Measurements from ENCODE around the gene ACACA.

ACACA gene

GRCh38 chr17:37213927-37214326 is 192.7 kb downstream of the ACACA start:
- no peak for ATAC-seq

GRCh38 chr17:37212179-37212578 is 194.5 kb downstream of the ACACA start:
- no peak for TF ChIP-seq PATZ1 (CRISPR knock-in tag; IDR thresholded peaks at IDR 0.05; ENCODE audit: borderline replicate concordance)
- peak; percentile 76 for ATAC-seq

More at GRCh38 chr17:37213927-37214326, 192.7 kb downstream of the ACACA start:
- no peak for TF ChIP-seq ZNF565 (CRISPR knock-in tag; conservative IDR thresholded peaks at IDR 0.05; ENCODE audit: low read depth)
- no peak for TF ChIP-seq CREB5 (CRISPR knock-in tag; IDR thresholded peaks at IDR 0.05; ENCODE audit: low read depth)
- no peak for TF ChIP-seq SNAI2 (CRISPR knock-in tag; IDR thresholded peaks at IDR 0.05)
- no peak for TF ChIP-seq RARB (CRISPR knock-in tag; IDR thresholded peaks at IDR 0.05)
- TF ChIP-seq GLIS3 (CRISPR knock-in tag; IDR thresholded peaks at IDR 0.05) = no peak
- TF ChIP-seq OSR1 (CRISPR knock-in tag; IDR thresholded peaks at IDR 0.05) = no peak
- no peak for TF ChIP-seq TCF4 (CRISPR knock-in tag; IDR thresholded peaks at IDR 0.05; ENCODE audit: borderline replicate concordance)
- TF ChIP-seq TOX (CRISPR knock-in tag; IDR thresholded peaks at IDR 0.05; ENCODE audit: borderline replicate concordance) = no peak
- TF ChIP-seq ARNTL (CRISPR knock-in tag; IDR thresholded peaks at IDR 0.05; ENCODE audit: borderline replicate concordance, low read depth) = no peak
- no peak for TF ChIP-seq TSHZ2 (CRISPR knock-in tag; IDR thresholded peaks at IDR 0.05)
- no peak for TF ChIP-seq ZFP30 (CRISPR knock-in tag; IDR thresholded peaks at IDR 0.05)
- TF ChIP-seq PPARA (CRISPR knock-in tag; IDR thresholded peaks at IDR 0.05; ENCODE audit: borderline replicate concordance) = no peak

- no peak for TF ChIP-seq SNAI2 (CRISPR knock-in tag; IDR thresholded peaks at IDR 0.05)
- no peak for TF ChIP-seq ZNF70 (CRISPR knock-in tag; IDR thresholded peaks at IDR 0.05)
- TF ChIP-seq ZNF565 (CRISPR knock-in tag; conservative IDR thresholded peaks at IDR 0.05; ENCODE audit: low read depth) = no peak
- no peak for TF ChIP-seq CSDC2 (CRISPR knock-in tag; IDR thresholded peaks at IDR 0.05)
- TF ChIP-seq POU6F1 (CRISPR knock-in tag; IDR thresholded peaks at IDR 0.05; ENCODE audit: borderline replicate concordance, low read depth) = no peak
- TF ChIP-seq CREB5 (CRISPR knock-in tag; IDR thresholded peaks at IDR 0.05; ENCODE audit: low read depth) = no peak
- TF ChIP-seq OSR1 (CRISPR knock-in tag; IDR thresholded peaks at IDR 0.05) = no peak
- TF ChIP-seq ZFP30 (CRISPR knock-in tag; IDR thresholded peaks at IDR 0.05) = no peak
- TF ChIP-seq ARNTL (CRISPR knock-in tag; IDR thresholded peaks at IDR 0.05; ENCODE audit: borderline replicate concordance, low read depth) = no peak
- no peak for TF ChIP-seq RARB (CRISPR knock-in tag; IDR thresholded peaks at IDR 0.05)
- TF ChIP-seq PATZ1 (CRISPR knock-in tag; IDR thresholded peaks at IDR 0.05; ENCODE audit: borderline replicate concordance) = no peak
- no peak for TF ChIP-seq ZFP3 (CRISPR knock-in tag; IDR thresholded peaks at IDR 0.05)
- no peak for TF ChIP-seq TOX (CRISPR knock-in tag; IDR thresholded peaks at IDR 0.05; ENCODE audit: borderline replicate concordance)
- no peak for TF ChIP-seq TCF4 (CRISPR knock-in tag; IDR thresholded peaks at IDR 0.05; ENCODE audit: borderline replicate concordance)
- no peak for TF ChIP-seq GLIS3 (CRISPR knock-in tag; IDR thresholded peaks at IDR 0.05)
- no peak for TF ChIP-seq CSRNP3 (CRISPR knock-in tag; IDR thresholded peaks at IDR 0.05)
- no peak for ATAC-seq
Observed at GRCh38 chr17:37211136-37211535, 195.5 kb downstream of the ACACA start.
